Measurements from ENCODE around the gene EPS15. TPM values are rescaled to one million over a fixed set of nuclear protein-coding genes. Genes with fewer than 3 reads are reported as not detected.

Gene EPS15
- total and polyA plus RNA-seq, 2 of the 8 experiments (the other 6 are each of a cell fraction or from before 2014, with no cell fraction given) = 15.9 to 57.2 TPM

DNA sequence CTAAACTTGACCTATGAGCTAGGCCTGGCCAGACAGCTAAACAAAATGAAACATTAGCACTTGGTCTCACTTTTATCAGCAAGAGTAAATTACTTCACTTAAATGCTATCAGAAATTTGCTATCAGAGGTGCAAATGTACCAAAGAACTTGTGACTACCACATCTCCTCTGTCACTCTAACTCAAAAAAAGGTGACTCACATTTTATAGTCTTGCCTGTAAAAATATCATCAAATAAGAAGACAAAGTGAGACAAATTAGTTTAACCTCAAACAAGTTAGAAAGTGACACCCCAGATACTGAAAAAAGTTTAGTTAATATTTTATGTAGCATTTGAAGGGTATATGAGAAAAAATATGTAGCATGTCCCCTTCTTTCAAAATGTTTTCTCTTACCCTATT lies 76.9 kb downstream of the EPS15 start:
- Histone ChIP-seq H3K9me3 (ENCODE audit: insufficient read depth in 2 of 2, low read depth in 1 of 2, low read length in 1 of 2) (no peaks in the 10 kb centered on the region), H3K4me1 (replicated peaks in 1 of 4; ENCODE audit: control insufficient read depth in 3 of 4, insufficient read depth in 4 of 4, low read length in 3 of 4) (no peaks in the 10 kb centered on the region), H4K8ac (ENCODE audit: extremely low read depth, insufficient read depth, low read length) (no peak overlapping the region), H2AFZ (ENCODE audit: low read length) (no peak overlapping the region), H4K20me1 (replicated peaks in 1 of 2; ENCODE audit: control insufficient read depth in 1 of 2, insufficient read depth in 2 of 2, low read length in 2 of 2) (no peaks in the 10 kb centered on the region), H3K36me3 (ENCODE audit: control insufficient read depth in 2 of 4, insufficient read depth in 4 of 4, low read length in 3 of 4) (peaks cover 0 to 9% (median 2%) of the 10 kb centered on the region in 4 experiments; a peak in 2 of 8 replicates), H3K27ac (ENCODE audit: low read depth, low read length) (no peak overlapping the region), H2BK12ac (ENCODE audit: low read depth, low read length) (no peak overlapping the region), H3K56ac (replicated peaks; ENCODE audit: insufficient read length, low read depth, low read length) (no peak overlapping the region), H2BK120ac (replicated peaks; ENCODE audit: low read depth, low read length) (no peak overlapping the region), H4K91ac (replicated peaks; ENCODE audit: insufficient read length, low read length) (no peak overlapping the region), H3K4ac (replicated peaks; ENCODE audit: insufficient read length, low read depth, low read length) (no peak overlapping the region), H3K27me3 (replicated peaks in 1 of 4; ENCODE audit: control insufficient read depth in 3 of 4, extremely low read depth in 1 of 4, insufficient read depth in 3 of 4, low read length in 3 of 4) (peaks cover 0 to 1% (median 0%) of the 10 kb centered on the region in 4 experiments; a peak in 1 of 7 replicates), H3K14ac (ENCODE audit: insufficient read length) (no peak overlapping the region), H4K5ac (ENCODE audit: insufficient read length, low read depth, low read length) (no peak overlapping the region), H3K9ac (replicated peaks in 1 of 4; ENCODE audit: extremely low read depth in 1 of 4, low read depth in 3 of 4, low read length in 3 of 4) (no peak overlapping the region), H3K4me3 (ENCODE audit: extremely low read depth in 1 of 4, insufficient read depth in 2 of 4, low read depth in 3 of 4, low read length in 4 of 4) (no peak overlapping the region), H3K23ac (ENCODE audit: insufficient read length) (no peak overlapping the region), H3K4me2 (ENCODE audit: insufficient read depth in 1 of 2, low read depth in 2 of 2, low read length in 2 of 2) (no peak overlapping the region), H3K79me1 (ENCODE audit: low read depth, low read length) (no peaks in the 10 kb centered on the region), H2AK5ac (ENCODE audit: low read depth, low read length) (no peak overlapping the region), H3K23me2 (ENCODE audit: low read depth, low read length) (no peaks in the 10 kb centered on the region), H2BK5ac (ENCODE audit: low read depth, low read length) (no peak overlapping the region), H3K18ac (ENCODE audit: extremely low read depth, low read length) (no peak overlapping the region), H2BK15ac (ENCODE audit: low read length) (no peak overlapping the region), H3K79me2 (ENCODE audit: control insufficient read depth in 1 of 2, insufficient read depth in 2 of 2, low read length in 2 of 2) (no peaks in the 10 kb centered on the region), H2BK20ac (ENCODE audit: low read length) (no peak overlapping the region)
- ChIA-PET CTCF (ENCODE audit: partially characterized antibody) (no interaction called here), POLR2A (ENCODE audit: partially characterized antibody) (interaction anchor here (1.0 kb wide), 1 partner anchor 9 kb away, joined by 4 read pairs; no protein-coding TSS in a partner anchor)
- no peak for DNase-seq (ENCODE audit: low read depth in 1 of 2, low spot score in 2 of 2)
- no peak for FAIRE-seq
- TF ChIP-seq CEBPB (IDR thresholded peaks at IDR 0.05; ENCODE audit: low read depth, low read length) = no peak
- no peak for TF ChIP-seq E2F6 (IDR thresholded peaks at IDR 0.05)
- TF ChIP-seq MAFK (IDR thresholded peaks at IDR 0.05; ENCODE audit: low read depth, low read length) = no peak
- no peak for TF ChIP-seq GTF2F1 (IDR thresholded peaks at IDR 0.05; ENCODE audit: borderline replicate concordance, low read depth, low read length)
- TF ChIP-seq KDM4A (IDR thresholded peaks at IDR 0.05; ENCODE audit: low read depth, low read length, severe bottlenecking) = no peak
- TF ChIP-seq KDM5A (IDR thresholded peaks at IDR 0.05; ENCODE audit: low read length) = no peak

Data from H1 (cell line).